NCI-H2081 (cell line): Measurements from ENCODE around the gene ZSWIM5.
"Not testable (repeated sequence)": the region's sequence is repeated elsewhere in the genome, so short reads cannot be mapped to it uniquely, and the experiment has no call there.

ENCODE experiments used
- DNase-seq, 2 experiments: peaks; one replicate each; lab custom pipeline; 2025; lab: John Stamatoyannopoulos, UW

The ZSWIM5 gene

DNA sequence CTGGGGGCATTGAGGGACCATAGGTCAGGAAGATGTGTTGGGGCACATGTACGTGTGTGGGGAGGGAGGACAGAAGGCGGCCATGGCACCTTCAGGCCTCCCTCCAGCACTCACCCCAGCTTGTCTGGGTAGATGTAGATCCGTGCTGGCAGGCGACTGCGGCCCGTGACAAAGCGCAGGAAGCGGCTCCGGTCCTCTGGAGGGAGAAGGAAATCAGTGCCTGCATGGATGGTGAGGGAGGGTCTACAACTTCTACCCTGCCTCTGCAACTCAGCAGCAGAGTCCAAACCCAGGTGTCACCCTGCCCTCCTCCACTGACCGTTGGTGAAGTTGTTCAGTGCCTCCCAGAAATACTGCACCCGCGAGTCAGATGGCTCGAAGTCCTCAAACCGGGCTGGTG, 202.7 kb downstream of the ZSWIM5 start:
- no peak for DNase-seq

- no peak for DNase-seq
Measured at GRCh38 chr1:45002650-45003645, 203.5 kb downstream of the ZSWIM5 start.

DNA sequence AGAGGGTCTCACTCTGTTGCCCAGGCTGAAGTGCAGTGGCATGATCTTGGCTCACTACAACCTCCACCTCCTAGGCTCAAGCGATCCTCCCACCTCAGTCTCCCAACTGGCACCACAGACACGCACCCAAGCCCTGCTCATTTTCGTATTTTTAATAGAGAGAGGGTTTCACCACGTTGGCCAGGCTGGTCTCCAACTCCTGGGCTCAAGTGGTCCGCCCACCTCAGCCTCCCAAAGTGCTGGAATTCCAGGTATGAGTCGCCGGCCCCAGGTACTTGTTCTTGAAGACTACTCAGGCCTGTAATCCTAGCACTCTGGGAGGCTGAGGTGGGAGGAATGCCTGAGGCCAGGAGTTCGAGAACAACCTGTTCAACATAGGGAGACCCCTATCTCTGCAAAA, 204.8 kb downstream of the ZSWIM5 start:
- DNase-seq: not testable (repeated sequence)

- no peak for DNase-seq
Measured at GRCh38 chr1:45001011-45001481, 205.4 kb downstream of the ZSWIM5 start.

GRCh38 chr1:44999232-44999631, 207.2 kb downstream of the ZSWIM5 start:
- DNase-seq: no peak

DNA sequence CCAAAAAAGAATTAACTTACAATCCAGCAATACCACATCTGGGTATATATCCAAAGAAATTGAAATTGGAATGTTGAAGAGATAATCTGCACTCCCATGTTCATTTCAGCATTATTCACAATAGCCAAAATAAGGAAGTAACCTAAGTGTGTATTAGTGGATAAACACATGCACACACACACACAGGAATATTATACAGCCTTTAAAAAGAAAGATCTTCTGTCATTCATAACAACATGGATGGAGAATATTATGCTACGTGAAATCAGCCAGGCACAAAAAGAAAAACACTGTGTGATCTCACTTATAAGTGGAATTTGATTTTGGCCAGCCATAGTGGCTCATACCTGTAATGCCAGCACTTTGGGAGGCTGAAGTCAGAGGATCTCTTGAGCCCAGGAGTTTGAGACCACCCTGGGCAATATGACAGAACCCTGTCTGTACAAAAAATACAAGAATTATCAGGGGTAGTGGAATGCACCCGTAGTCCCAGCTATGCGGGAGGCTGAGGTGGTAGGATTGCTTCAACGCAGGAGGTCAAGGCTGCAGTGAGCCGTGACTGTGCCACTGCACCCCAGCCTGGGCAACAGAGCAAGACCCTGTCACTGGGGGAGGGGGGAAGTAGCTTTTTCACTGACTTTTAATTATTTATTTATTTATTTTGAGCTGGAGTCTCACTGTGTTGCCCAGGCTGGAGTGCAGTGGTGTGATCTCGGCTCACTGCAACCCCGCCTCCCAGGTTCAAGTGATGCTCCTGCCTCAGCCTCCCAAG, 210.8 kb downstream of the ZSWIM5 start:
- no peak for DNase-seq

DNA sequence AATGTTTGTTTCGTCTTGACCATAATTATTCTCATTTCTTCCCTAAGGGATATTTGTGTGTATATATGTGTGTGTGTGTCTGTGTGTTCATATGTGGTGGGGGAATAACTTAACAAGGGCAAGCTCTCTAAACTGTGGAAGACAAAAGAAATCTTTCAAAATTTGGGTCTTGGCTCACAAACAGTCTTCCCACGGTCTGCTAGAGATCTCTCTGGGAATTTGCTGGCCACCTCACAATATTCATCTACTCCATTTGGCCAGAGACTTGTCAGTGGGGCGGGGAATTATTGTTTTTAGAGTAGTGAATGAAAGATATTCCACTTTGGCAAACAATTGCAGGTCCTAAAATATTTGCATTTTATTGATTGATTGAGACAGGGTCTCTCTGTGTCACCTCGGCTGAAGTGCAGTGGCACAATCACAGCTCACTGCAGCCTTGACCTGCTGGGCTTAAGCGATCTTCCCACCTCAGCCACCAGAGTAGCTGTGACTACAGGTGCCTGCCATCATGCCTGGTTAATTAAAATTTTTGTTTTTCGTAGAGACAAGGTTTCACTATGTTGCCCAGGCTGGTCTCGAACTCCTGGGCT, 212.0 kb downstream of the ZSWIM5 start:
- DNase-seq: no peak

DNA sequence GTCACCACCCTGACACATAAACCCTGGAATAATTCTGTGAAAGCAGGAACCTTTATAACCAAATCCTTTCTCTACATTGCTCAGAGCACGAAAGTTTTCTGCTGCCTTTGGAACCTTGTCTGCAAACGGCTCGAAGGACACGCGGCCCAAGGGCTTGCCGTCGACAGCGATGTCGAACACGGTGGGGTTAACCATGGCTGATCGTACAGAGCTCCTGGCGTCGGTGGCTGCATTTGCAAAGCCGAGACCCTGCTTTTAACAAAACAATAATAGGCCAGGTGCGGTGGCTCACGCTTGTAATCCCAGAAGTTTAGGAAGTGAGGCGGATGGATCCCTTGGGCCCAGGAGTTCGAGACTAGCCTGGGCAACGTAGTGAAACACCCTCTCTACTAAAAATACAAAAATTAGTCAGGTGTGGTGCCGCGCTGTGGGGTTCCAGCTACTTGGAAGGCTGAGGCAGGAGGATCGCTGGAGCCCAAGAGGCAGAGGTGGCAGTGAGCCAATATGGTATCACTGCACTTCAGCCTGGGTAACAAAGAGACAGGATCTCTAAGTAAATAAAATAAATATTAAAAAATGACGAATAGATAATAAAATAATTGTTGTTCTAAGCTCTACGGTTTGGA, 217.8 kb downstream of the ZSWIM5 start:
- DNase-seq: no peak

DNA sequence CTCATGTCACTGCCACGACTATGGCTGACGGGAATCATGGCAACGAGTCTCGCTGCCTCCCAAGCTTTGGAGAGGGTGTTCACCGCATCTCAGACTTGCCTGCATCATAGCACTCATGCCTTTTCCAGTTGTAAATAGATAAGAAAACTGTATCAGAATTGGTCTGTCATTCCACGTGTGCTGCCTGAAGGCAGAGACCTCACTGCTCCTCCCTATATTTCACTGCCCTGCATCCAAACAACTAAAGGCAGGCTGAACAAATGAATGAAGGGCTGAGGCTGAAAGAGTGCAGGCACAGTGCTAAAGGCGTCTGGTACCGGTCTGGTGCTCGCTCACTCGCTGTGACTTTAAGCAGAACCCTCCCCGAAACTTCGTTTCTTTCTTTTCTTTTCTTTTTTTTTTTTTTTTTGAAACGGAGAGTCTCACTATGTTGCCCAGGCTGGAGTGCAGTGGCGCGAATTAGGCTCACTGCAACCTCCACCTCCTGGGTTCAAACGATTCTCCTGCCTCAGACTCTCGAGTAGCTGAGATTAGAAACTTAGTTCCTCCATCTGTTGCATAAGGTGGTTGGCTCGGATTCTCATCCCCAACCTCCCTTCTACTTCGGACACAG, 220.6 kb downstream of the ZSWIM5 start:
- DNase-seq: no peak

DNA sequence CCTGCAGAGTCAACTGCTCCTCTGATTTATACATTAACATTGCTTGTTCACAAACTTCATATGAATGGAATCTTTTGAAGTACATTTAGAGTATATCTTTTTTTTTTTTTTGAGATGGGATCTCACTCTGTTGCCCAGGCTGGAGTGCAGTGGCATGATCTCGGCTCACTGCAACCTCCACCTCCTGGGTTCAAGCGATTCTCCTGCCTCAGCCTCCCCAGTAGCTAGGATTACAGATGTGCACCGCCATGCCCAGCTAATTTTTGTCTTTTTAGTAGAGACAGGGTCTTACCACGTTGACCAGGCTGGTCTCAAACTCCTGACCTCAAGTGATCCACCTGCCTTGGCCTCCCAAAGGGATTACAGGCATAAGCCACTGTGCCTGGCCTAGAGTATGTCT, 229.0 kb downstream of the ZSWIM5 start:
- not testable (repeated sequence) for DNase-seq

GRCh38 chr1:44976252-44976651, 230.2 kb downstream of the ZSWIM5 start:
- DNase-seq: no peak

DNA sequence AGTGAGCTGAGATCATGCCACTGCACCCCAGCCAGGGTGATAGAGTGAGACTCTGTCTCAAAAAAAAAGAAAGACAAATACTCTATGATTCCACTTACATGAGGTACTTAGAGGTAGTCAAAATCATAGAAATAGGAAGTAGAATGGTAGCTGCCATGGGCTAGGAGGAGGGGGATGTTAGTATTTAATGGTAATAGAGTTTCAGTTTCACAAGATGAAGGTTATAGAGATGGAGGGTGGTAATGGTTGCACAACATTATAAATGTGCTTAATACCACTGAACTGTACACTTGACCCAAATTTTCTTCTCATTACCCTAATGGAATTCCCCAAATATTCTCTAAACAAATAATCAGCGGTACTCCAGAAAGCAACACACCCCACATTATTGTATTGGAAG, 232.8 kb downstream of the ZSWIM5 start:
- DNase-seq: no peak

GRCh38 chr1:44970317-44970716, 236.1 kb downstream of the ZSWIM5 start:
- DNase-seq: no peak
